Transverse colon (tissue), 4 donors: ENCODE data around the gene GAB2. TPM values are rescaled to one million over a fixed set of nuclear protein-coding genes. Genes with fewer than 3 reads are reported as not detected.

ENCODE experiments used
- DNase-seq: peaks from one replicate; pipeline ENCODE4 v3.0.0-alpha.2; 2019
- H3K27ac ChIP-seq, 4 donors: fragments of 200-600 bp; sonication (generic); 2 replicates each; pipeline ENCODE4 v1.5.1; 2016 to 2018; ENCODE audit warnings: inconsistent platforms in 4 of 4
- H3K27me3 ChIP-seq: fragments of 200-600 bp; sonication (generic); 2 replicates; pipeline ENCODE4 v1.5.1; 2017; ENCODE audit warnings: inconsistent platforms
- H3K36me3 ChIP-seq, 4 donors: fragments of 200-600 bp; sonication (generic); 2 replicates each; pipeline ENCODE4 v1.5.1; 2017 to 2019; ENCODE audit warnings: inconsistent platforms in 4 of 4
- H3K4me1 ChIP-seq, 4 donors: fragments of 200-600 bp; sonication (generic); 2 replicates each; pipeline ENCODE4 v1.5.1; 2017 to 2020; ENCODE audit warnings: inconsistent platforms in 4 of 4
- H3K4me3 ChIP-seq, 4 donors: fragments of 200-600 bp; sonication (generic); 1 replicate in 1 of 4; 2 replicates in 3 of 4; pipeline versions ENCODE4 v1.5.1 to v1.6.1; 2017 to 2019; ENCODE audit warnings: inconsistent platforms in 4 of 4
- H3K9me3 ChIP-seq, 2 donors: fragments of 200-600 bp; sonication (generic); 2 replicates each; pipeline ENCODE4 v1.5.1; 2017 to 2019; ENCODE audit warnings: inconsistent platforms in 2 of 2
- CTCF ChIP-seq, 5 experiments: fragments of 200-600 bp in 3 of 5; fragments of 450-650 bp in 2 of 5; sonication (generic) in 3 of 5; IDR thresholded peaks; 1 replicate in 2 of 5; 2 replicates in 3 of 5; pipeline ENCODE4 v1.5.1; 2016 to 2017; ENCODE audit warnings: antibody characterized with exemption in 5 of 5, inconsistent platforms in 3 of 5, mild to moderate bottlenecking in 2 of 5, moderate library complexity in 1 of 5
- EP300 ChIP-seq: sonication (generic); formaldehyde crosslinking; IDR thresholded peaks from one replicate; pipeline ENCODE4 v1.6.1; 2017; ENCODE audit warnings: antibody characterized with exemption, low read depth
- POLR2A ChIP-seq: fragments of 450-650 bp; IDR thresholded peaks from one replicate; pipeline ENCODE4 v1.6.1; 2016; ENCODE audit warnings: antibody characterized with exemption, mild to moderate bottlenecking, moderate library complexity
- POLR2AphosphoS5 ChIP-seq, 3 donors: sonication (generic); formaldehyde crosslinking; IDR thresholded peaks; one replicate each; pipeline ENCODE4 v1.6.1; 2016; ENCODE audit warnings: antibody characterized with exemption in 3 of 3
- whole genome bisulfite sequencing, 2 donors: methylation state at CpG; one replicate each; pipeline ENCODE4 v1.1.5; 2018; ENCODE audit warnings: low coverage in 1 of 2; 5-methylcytosine and 5-hydroxymethylcytosine counted together
- in situ Hi-C, 4 donors: fragments of 200-750 bp; cut with MboI; loops; one replicate each; pipeline versions ENCODE4 v1.15.0 to v1.15.1; 2017; ENCODE audit warnings: low sequenced_read_pairs in 3 of 4, low pct_ligation_motif_present in 1 of 4, low pct_unique_long_range_greater_than_20kb in 1 of 4
- intact Hi-C: fragments of 100-400 bp; cut with DNase I; formaldehyde crosslinking; loops from one replicate; pipeline ENCODE4 v1.15.1; 2023; ENCODE audit warnings: low total_unique reads
- total RNA-seq, 4 donors: library from RNA; depleted of rRNA; stranded (reverse); fragments of >200 nt; gene quantifications; one replicate each; pipeline ENCODE4 v1.1.0, GENCODE V29; 2016

Gene GAB2
- total RNA-seq, 4 donors from 2014 or later = 5.8 to 35.7 (median 22.9) TPM

GRCh38 chr11:78374917-78375316 is 42.7 kb downstream of the GAB2 start:
- Histone ChIP-seq H3K4me3 (no peak overlapping the region), H3K27me3 (no peaks in the 10 kb centered on the region), H3K36me3 (no peaks in the 10 kb centered on the region), H3K9me3 (no peaks in the 10 kb centered on the region), H3K27ac (no peak overlapping the region), H3K4me1 (peaks cover 9 to 72% (median 30%) of the 10 kb centered on the region in 4 donors)
- no peak for TF ChIP-seq POLR2A
- TF ChIP-seq POLR2AphosphoS5 (IDR thresholded peaks at IDR 0.05) = no peak
- no peak for TF ChIP-seq EP300
- TF ChIP-seq CTCF (IDR thresholded peaks at IDR 0.05) = no peak
- intact Hi-C loops = no loop called here
- WGBS, 2 donors = 80 to 92% methylated on average over 2 to 3 of the region's 3 CpGs
- no peak for DNase-seq
- in situ Hi-C loops = no loop called here

DNA sequence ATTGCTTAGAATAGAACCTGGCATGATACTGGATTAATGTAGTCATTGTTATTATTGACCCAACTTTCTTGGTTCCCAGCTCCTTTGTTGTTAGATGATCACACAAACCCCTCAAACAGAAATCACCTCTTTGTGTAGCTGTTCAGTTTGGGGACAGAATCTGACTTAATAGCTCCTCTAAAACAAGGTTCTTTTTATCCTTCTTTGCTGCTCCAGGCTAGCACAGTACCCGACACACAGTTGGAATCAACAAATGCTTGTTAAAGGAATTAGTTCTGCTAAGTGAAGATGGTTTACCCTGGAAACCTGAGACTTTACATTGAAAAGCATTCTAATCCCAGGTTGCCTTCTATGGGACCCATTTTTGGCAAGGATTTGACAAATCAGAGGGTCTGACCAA is 43.9 kb downstream of the GAB2 start:
- WGBS, 2 donors = 71 to 79% methylated on average over 1 of the region's 1 CpG
- Histone ChIP-seq H3K4me3 (no peak overlapping the region), H3K27ac (peak overlapping the region in 3 of 4 donors; percentile 11 to 19 (median 16)), H3K36me3 (no peaks in the 10 kb centered on the region), H3K27me3 (no peaks in the 10 kb centered on the region), H3K4me1 (peaks cover 9 to 61% (median 27%) of the 10 kb centered on the region in 4 donors), H3K9me3 (no peaks in the 10 kb centered on the region)
- TF ChIP-seq POLR2A (no peak), POLR2AphosphoS5 (IDR thresholded peaks at IDR 0.05) (no peak), EP300 (no peak), CTCF (IDR thresholded peaks at IDR 0.05) (no peak)
- in situ Hi-C loops (no loop called here), intact Hi-C loops (no loop called here)
- DNase-seq = no peak

GRCh38 chr11:78372114-78372768 is 45.4 kb downstream of the GAB2 start:
- Histone ChIP-seq H3K27ac (no peak overlapping the region), H3K36me3 (no peaks in the 10 kb centered on the region), H3K4me1 (peaks cover 9 to 47% (median 27%) of the 10 kb centered on the region in 4 donors), H3K27me3 (no peaks in the 10 kb centered on the region), H3K9me3 (no peaks in the 10 kb centered on the region), H3K4me3 (no peak overlapping the region)
- in situ Hi-C loops = no loop called here
- TF ChIP-seq CTCF (IDR thresholded peaks at IDR 0.05) (no peak), EP300 (no peak), POLR2A (no peak), POLR2AphosphoS5 (IDR thresholded peaks at IDR 0.05) (no peak)
- WGBS, 2 donors = 62 to 65% methylated on average over 4 of the region's 4 CpGs
- DNase-seq = no peak
- intact Hi-C loops = no loop called here

- intact Hi-C loops (no loop called here), in situ Hi-C loops (no loop called here)
- WGBS, 2 donors = 62 to 67% methylated on average over 5 of the region's 5 CpGs
- peak overlapping the region in 1 of 4 donors; percentile 15 for H3K27ac ChIP-seq
- H3K27me3 ChIP-seq = no peaks in the 10 kb centered on the region
- DNase-seq = no peak
- peaks cover 9 to 42% (median 27%) of the 10 kb centered on the region in 4 donors for H3K4me1 ChIP-seq
- H3K36me3 ChIP-seq = no peaks in the 10 kb centered on the region
- no peak for TF ChIP-seq EP300
- TF ChIP-seq POLR2AphosphoS5 (IDR thresholded peaks at IDR 0.05) = no peak
- no peak for TF ChIP-seq POLR2A
- TF ChIP-seq CTCF (IDR thresholded peaks at IDR 0.05) = no peak
- H3K4me3 ChIP-seq = no peak overlapping the region
- H3K9me3 ChIP-seq = no peaks in the 10 kb centered on the region
These were observed 46.3 kb downstream of the GAB2 start for GRCh38 chr11:78371221-78371891.
